GM12864 (cell line): ENCODE measurements around the gene PTPN14.

ENCODE experiments used
- DNase-seq: peaks from one replicate; pipeline ENCODE4 v3.0.0-alpha.2; 2011; ENCODE audit warnings: low read depth
- H3K4me3 ChIP-seq: 2 replicates; pipeline ENCODE4 v1.5.1; 2011; ENCODE audit warnings: mild to moderate bottlenecking, low read depth, low read length, control low read depth
- CTCF ChIP-seq: IDR thresholded peaks from 2 replicates; pipeline ENCODE4 v1.5.1; 2011; ENCODE audit warnings: low read depth, mild to moderate bottlenecking, moderate library complexity, low read length, control low read depth, inconsistent platforms; ENCODE audit errors: missing control alignments

PTPN14 gene

GRCh38 chr1:214541206-214541605 lies 10.2 kb downstream of the PTPN14 start:
- TF ChIP-seq CTCF, result no peak
- H3K4me3 ChIP-seq, result no peak overlapping the region
- no peak for DNase-seq

- DNase-seq, result no peak
- no peak for TF ChIP-seq CTCF
- no peak overlapping the region for H3K4me3 ChIP-seq
Observed at GRCh38 chr1:214540324-214540723, 11.1 kb downstream of the PTPN14 start.

- no peak for DNase-seq
- TF ChIP-seq CTCF, result no peak
- H3K4me3 ChIP-seq, result no peak overlapping the region
Observed at GRCh38 chr1:214538496-214538895, 12.9 kb downstream of the PTPN14 start.

GRCh38 chr1:214537872-214538473 lies 13.4 kb downstream of the PTPN14 start:
- DNase-seq, result no peak
- no peak overlapping the region for H3K4me3 ChIP-seq
- TF ChIP-seq CTCF, result no peak

GRCh38 chr1:214537219-214537618 lies 14.2 kb downstream of the PTPN14 start:
- H3K4me3 ChIP-seq, result no peak overlapping the region
- DNase-seq, result no peak
- no peak for TF ChIP-seq CTCF

GRCh38 chr1:214532070-214532469 lies 19.3 kb downstream of the PTPN14 start:
- no peak for TF ChIP-seq CTCF
- H3K4me3 ChIP-seq, result no peak overlapping the region
- no peak for DNase-seq

- peak; percentile 3 for DNase-seq
- TF ChIP-seq CTCF, result no peak
- no peak overlapping the region for H3K4me3 ChIP-seq
Observed at GRCh38 chr1:214525535-214526019, 25.8 kb downstream of the PTPN14 start.
